Measurements from ENCODE around the gene NDUFB3. TPM values are rescaled to one million over a fixed set of nuclear protein-coding genes. Genes with fewer than 3 reads are reported as not detected.
"Not testable (repeated sequence)": the region's sequence is repeated elsewhere in the genome, so short reads cannot be mapped to it uniquely, and the experiment has no call there.

Gene NDUFB3
- total RNA-seq, 1 donor from 2014 or later: 113 TPM

DNA sequence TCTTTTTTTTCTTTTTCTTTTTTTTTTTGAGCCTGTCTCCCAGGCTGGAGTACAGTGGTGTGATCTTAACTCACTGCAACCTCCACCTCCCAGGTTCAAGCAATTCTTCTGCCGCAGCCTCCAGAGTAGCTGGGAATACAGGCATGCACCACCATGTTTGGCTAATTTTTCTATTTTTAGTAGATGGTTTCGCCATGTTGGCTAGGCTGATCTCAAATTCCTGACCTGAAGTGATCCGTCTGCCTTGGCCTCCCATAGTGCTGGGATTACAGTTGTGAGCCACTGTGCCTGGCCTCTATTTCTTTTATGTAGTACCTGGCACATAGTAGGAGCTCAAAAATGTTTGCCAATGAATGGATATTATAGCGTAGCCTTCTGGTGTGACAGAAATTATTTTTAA is 37.4 kb downstream of the NDUFB3 start:
- H3K27ac Mint-ChIP-seq: no peak overlapping the region
- peaks cover 2% of the 10 kb centered on the region for H3K36me3 Mint-ChIP-seq (ENCODE audit: low read depth)
- peaks cover 4% of the 10 kb centered on the region for H3K4me1 Mint-ChIP-seq
- H3K9me3 Mint-ChIP-seq: no peaks in the 10 kb centered on the region
- peaks cover 2% of the 10 kb centered on the region for H3K27me3 Mint-ChIP-seq
- H3K4me3 Mint-ChIP-seq: no peak overlapping the region
- DNase-seq: no peak
- intact Hi-C loops (cut with micrococcal nuclease): no loop called here

DNA sequence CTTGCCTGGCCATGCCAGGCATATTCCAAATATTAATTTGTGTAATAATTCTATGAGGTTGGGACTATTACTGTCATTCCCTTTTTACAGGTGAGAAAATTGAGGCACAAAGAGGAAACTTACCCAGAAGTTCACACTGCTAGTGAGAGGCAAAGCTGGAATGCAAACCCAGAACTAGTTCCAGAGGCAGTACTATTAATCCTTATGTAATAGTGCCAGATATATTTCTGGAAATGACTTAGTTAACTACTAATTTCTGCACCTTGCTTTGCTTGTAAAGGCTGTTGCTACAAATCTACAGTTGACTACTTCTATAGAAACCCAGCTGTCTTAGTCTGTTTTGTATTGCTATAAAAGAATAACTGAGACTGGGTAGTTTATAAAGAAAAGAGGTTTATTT is 38.8 kb downstream of the NDUFB3 start:
- Mint-ChIP-seq H3K27ac (no peak overlapping the region), H3K9me3 (peaks cover 3% of the 10 kb centered on the region), H3K4me1 (peaks cover 17% of the 10 kb centered on the region), H3K36me3 (ENCODE audit: low read depth) (peaks cover 2% of the 10 kb centered on the region), H3K27me3 (peaks cover 2% of the 10 kb centered on the region), H3K4me3 (no peak overlapping the region)
- no peak for DNase-seq
- intact Hi-C loops (cut with micrococcal nuclease): no loop called here

DNA sequence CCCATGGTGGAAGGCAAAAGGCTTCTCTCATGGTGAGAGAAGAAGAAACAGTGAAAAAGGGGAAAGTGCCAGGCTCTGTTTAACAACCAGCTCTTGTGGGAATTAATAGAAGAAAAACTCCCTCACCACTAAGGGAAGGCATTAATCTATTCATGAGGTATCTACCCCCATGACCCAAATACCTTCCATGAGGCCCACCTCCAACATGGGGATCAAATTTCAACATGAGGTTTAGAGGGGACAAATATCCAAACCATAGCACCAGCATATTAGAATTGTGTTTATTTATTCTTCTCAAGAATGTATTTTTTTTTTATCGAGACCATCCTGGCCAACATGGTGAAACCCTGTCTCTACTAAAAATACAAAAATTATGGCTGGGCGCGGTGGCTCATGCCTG is 39.3 kb downstream of the NDUFB3 start:
- H3K9me3 Mint-ChIP-seq: peaks cover 3% of the 10 kb centered on the region
- intact Hi-C loops (cut with micrococcal nuclease): no loop called here
- DNase-seq: no peak
- no peak overlapping the region for H3K27ac Mint-ChIP-seq
- peaks cover 2% of the 10 kb centered on the region for H3K36me3 Mint-ChIP-seq (ENCODE audit: low read depth)
- H3K4me3 Mint-ChIP-seq: no peak overlapping the region
- peaks cover 2% of the 10 kb centered on the region for H3K27me3 Mint-ChIP-seq
- H3K4me1 Mint-ChIP-seq: peaks cover 20% of the 10 kb centered on the region

DNA sequence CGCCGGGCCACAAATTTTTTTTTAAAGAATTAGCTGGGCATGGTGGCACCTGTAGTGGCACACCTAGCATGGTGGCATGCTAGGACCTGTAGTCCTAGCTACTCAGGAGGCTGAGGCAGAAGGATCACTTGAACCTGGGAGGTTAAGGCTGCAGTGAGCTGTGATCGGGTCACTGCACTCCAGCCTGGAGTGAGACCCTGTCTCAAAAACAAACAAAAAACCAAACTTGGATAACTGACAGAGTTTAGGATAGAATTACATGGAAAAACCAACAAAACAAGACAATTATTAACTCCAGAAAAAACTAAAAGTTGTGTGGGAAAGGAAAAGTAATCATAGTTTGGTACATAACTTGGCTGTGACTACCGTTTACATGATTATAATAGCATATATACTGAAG is 42.5 kb downstream of the NDUFB3 start:
- Mint-ChIP-seq H3K9me3 (peaks cover 3% of the 10 kb centered on the region), H3K4me3 (peak overlapping the region; percentile 96), H3K27me3 (no peaks in the 10 kb centered on the region), H3K36me3 (ENCODE audit: low read depth) (peaks cover 8% of the 10 kb centered on the region), H3K4me1 (peaks cover 26% of the 10 kb centered on the region), H3K27ac (peak overlapping the region; percentile 97)
- intact Hi-C loops (cut with micrococcal nuclease): no loop called here
- no peak for DNase-seq

- no peak for DNase-seq
- H3K9me3 Mint-ChIP-seq: peaks cover 3% of the 10 kb centered on the region
- H3K36me3 Mint-ChIP-seq (ENCODE audit: low read depth): peaks cover 11% of the 10 kb centered on the region
- no peaks in the 10 kb centered on the region for H3K27me3 Mint-ChIP-seq
- H3K27ac Mint-ChIP-seq: peak overlapping the region; percentile 97
- peak overlapping the region; percentile 96 for H3K4me3 Mint-ChIP-seq
- intact Hi-C loops (cut with micrococcal nuclease): no loop called here
- H3K4me1 Mint-ChIP-seq: peaks cover 26% of the 10 kb centered on the region
Measured at GRCh38 chr2:201114846-201115245, 43.0 kb downstream of the NDUFB3 start.

- Mint-ChIP-seq H3K4me1 (peaks cover 32% of the 10 kb centered on the region), H3K27me3 (no peaks in the 10 kb centered on the region), H3K36me3 (ENCODE audit: low read depth) (peaks cover 24% of the 10 kb centered on the region), H3K4me3 (peak within 1 kb of the TSS; percentile 96), H3K9me3 (peaks cover 3% of the 10 kb centered on the region), H3K27ac (peak within 1 kb of the TSS; percentile 97)
- peak; percentile 96 for DNase-seq
- intact Hi-C loops (cut with micrococcal nuclease): loop anchor here (1.0 to 2.0 kb wide), 3 partner anchors 45 to 302 kb away; partner anchors contain the start of genes CLK1 and HYCC2
Measured at GRCh38 chr2:201116115-201116958, 44.5 kb downstream of the NDUFB3 start, which contains the start of gene CFLAR. CFLAR (plus strand) TSS chr2:201116164; CDS start chr2:201129866, 13,702 bp downstream.

DNA sequence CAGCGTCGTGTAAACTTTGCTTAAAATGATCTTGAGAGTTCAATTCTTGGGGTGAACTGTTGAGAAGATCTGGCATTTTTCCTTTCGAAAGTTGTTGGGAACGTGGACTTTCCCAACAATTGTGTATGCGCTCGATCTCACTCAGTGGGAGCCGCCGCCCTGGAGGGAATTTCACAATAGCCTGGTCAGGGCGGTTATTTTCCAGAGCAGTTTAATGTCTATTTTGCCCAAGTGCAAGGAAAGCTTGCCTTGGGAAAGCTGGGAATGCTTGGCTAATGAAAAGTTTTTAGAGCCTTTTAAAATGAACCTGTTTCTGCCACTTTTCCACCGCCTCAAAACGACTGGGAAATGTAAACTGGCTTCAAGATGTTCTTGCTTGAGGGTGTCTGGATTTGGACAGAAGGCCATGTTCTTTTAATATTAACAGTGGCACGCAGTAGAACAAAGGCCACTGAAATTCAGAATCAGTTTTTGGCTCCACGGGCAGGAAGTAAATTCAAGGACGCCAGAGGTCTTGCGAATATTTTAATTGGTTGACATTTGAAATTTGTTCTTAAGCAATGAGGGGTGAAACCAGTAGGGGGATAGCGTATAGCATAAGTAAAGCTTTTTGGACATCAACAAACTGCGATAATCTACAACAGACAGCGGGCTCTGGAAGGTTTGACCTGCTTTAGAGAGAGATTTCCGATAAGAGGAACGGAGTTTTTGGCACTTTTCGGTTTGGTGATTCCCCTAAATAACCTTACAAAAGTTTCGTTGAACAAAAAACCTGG is 45.3 kb downstream of the NDUFB3 start:
- H3K4me1 Mint-ChIP-seq: peaks cover 38% of the 10 kb centered on the region
- intact Hi-C loops (cut with micrococcal nuclease): loop anchor here (1.0 to 2.0 kb wide), 7 partner anchors 12 to 303 kb away; partner anchors contain the start of genes CLK1, HYCC2, NIF3L1 and ORC2
- peaks cover 31% of the 10 kb centered on the region for H3K36me3 Mint-ChIP-seq (ENCODE audit: low read depth)
- H3K27me3 Mint-ChIP-seq: no peaks in the 10 kb centered on the region
- H3K4me3 Mint-ChIP-seq: peak overlapping the region; percentile 96
- peaks cover 3% of the 10 kb centered on the region for H3K9me3 Mint-ChIP-seq
- peak overlapping the region; percentile 97 for H3K27ac Mint-ChIP-seq
- peak; percentile 86 for DNase-seq

DNA sequence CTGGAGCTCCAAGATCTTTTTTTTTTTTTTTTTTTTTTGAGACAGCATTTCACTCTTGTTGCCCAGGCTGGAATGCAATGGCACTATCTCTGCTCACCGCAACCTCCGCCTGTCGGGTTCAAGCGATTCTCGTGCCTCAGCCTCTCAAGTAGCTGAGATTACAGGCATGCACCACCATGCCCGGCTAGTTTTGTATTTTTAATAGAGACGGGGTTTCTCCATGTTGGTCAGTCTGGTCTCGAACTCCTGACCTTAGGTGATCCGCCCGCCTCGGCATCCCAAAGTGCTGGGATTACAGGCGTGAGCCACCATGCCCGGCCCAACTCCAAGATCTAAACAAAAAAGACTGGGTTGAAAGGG is 45.9 kb downstream of the NDUFB3 start:
- Mint-ChIP-seq H3K4me3 (peak overlapping the region; percentile 96), H3K36me3 (ENCODE audit: low read depth) (peaks cover 36% of the 10 kb centered on the region), H3K27ac (peak overlapping the region; percentile 97), H3K4me1 (peaks cover 43% of the 10 kb centered on the region)
- peak; percentile 84 for DNase-seq
- not testable (repeated sequence) for H3K27me3 Mint-ChIP-seq, H3K9me3 Mint-ChIP-seq
- intact Hi-C loops (cut with micrococcal nuclease): loop anchor here (1.0 to 2.0 kb wide), 5 partner anchors 12 to 253 kb away; partner anchors contain the start of genes CLK1, NIF3L1, ORC2 and PPIL3

GRCh38 chr2:201118121-201118960 is 46.5 kb downstream of the NDUFB3 start:
- DNase-seq: peak; percentile 95
- Mint-ChIP-seq H3K4me3 (peak overlapping the region; percentile 96), H3K27me3 (no peaks in the 10 kb centered on the region), H3K27ac (peak overlapping the region; percentile 97), H3K4me1 (peaks cover 48% of the 10 kb centered on the region), H3K9me3 (peaks cover 3% of the 10 kb centered on the region), H3K36me3 (ENCODE audit: low read depth) (peaks cover 42% of the 10 kb centered on the region)
- intact Hi-C loops (cut with micrococcal nuclease): no loop called here

DNA sequence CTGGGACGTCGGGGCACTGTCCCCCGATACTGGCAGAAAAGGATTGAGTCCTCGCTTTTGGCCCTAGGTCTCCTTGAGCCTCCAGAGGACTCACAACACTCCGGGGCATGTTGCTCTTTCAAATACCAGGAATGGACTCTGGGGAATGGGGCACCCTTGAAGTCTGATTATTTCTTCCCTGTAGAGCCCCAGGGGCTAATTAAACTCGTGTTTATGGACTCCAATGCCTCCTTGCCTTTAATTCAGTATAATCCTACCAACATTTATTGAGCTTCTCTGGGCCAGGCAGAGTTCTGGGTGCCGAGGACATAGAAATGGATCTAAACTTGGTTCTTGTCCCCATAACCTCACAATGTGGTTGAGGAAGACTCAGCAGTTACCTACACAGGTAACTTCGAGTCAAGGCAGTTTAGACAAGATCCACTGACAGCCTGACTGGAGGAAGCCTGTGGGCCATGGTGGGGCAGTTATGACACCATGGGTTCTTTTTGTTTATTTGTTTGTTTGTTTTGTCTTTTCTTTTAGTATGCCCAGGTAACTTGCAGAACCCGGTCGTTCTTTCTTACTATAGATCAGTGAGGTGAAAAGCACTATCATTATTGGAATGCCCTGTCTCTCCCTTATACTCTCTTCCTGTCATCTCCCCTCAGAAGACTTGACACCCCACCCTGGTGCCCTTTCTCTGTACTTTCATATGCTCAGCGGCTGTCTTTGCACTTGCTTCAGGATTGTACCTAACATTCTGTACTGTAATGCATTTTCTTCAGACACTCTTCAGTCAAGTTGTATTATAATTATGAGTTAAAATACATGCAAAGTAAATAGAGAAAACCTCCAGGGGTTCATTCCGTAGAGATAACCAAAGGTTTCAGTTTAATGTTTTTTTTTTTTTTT is 47.4 kb downstream of the NDUFB3 start:
- peak; percentile 75 for DNase-seq
- peaks cover 49% of the 10 kb centered on the region for H3K36me3 Mint-ChIP-seq (ENCODE audit: low read depth)
- peaks cover 3% of the 10 kb centered on the region for H3K9me3 Mint-ChIP-seq
- H3K27me3 Mint-ChIP-seq: no peaks in the 10 kb centered on the region
- H3K27ac Mint-ChIP-seq: peak overlapping the region; percentile 97
- H3K4me3 Mint-ChIP-seq: peak overlapping the region; percentile 96
- peaks cover 52% of the 10 kb centered on the region for H3K4me1 Mint-ChIP-seq
- intact Hi-C loops (cut with micrococcal nuclease): no loop called here

GRCh38 chr2:201122276-201122675 is 50.5 kb downstream of the NDUFB3 start:
- Mint-ChIP-seq H3K27ac (peak overlapping the region; percentile 99), H3K27me3 (no peaks in the 10 kb centered on the region), H3K4me3 (peak overlapping the region; percentile 96), H3K36me3 (ENCODE audit: low read depth) (peaks cover 64% of the 10 kb centered on the region), H3K4me1 (peaks cover 59% of the 10 kb centered on the region), H3K9me3 (no peaks in the 10 kb centered on the region)
- no peak for DNase-seq
- intact Hi-C loops (cut with micrococcal nuclease): no loop called here

DNA sequence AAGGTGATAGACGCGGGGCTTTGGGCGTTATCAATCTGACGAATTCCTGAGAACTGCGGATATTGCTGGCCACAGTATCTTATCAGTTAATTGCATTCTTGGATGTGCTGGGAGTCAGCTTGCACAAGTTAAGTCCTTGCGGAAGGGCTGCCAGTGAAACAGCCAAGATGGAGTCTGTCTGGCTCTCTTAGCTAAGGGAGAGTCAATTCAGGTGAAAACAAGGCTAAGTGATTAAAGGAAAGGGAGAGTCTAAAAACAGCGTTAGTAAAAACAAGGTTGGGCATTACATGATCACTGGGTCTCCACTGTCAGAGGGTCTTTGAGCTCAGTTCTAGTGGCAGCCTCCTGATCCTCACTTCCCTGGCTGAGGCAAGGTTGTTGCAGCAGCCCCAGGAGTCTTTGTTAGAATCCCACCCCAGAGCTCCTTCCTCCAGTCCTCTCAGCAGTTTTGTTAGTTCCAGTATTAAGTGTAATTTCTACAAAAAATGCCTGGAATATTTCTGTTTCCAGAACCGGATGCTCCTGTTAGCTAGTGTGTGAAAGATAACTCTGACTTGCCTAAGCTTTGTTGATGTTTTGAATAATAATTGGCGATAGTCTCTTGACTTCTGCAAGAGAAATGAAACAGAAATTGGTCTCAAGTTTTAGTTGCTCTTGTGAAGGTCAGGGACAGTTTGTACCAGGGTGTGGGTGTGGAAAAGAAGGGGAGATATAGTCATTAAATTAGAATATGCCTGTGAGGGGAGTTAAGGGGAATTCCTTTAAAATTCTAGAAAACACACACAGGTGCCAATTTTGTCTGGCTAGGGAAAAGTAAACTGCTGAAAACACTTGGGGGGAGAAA is 54.7 kb downstream of the NDUFB3 start:
- no peaks in the 10 kb centered on the region for H3K27me3 Mint-ChIP-seq
- peak; percentile 72 for DNase-seq
- H3K27ac Mint-ChIP-seq: peak overlapping the region; percentile 99
- H3K4me3 Mint-ChIP-seq: peak overlapping the region; percentile 96
- H3K36me3 Mint-ChIP-seq (ENCODE audit: low read depth): peaks cover 61% of the 10 kb centered on the region
- H3K4me1 Mint-ChIP-seq: peaks cover 68% of the 10 kb centered on the region
- intact Hi-C loops (cut with micrococcal nuclease): loop anchor here (1.0 to 2.0 kb wide), 3 partner anchors 56 to 262 kb away; partner anchors contain the start of genes CLK1 and HYCC2
- no peaks in the 10 kb centered on the region for H3K9me3 Mint-ChIP-seq
